PFSK-1 (cell line): ENCODE data around the gene RFX4.

Source experiments
- FOXP2 ChIP-seq: optimal IDR thresholded peaks from 2 replicates; pipeline ENCODE3; 2011; ENCODE audit warnings: borderline replicate concordance, control low read depth, inconsistent platforms; ENCODE audit not compliant: insufficient read depth; ENCODE audit errors: extremely low read length, extremely low read depth
- POLR2AphosphoS5 ChIP-seq: IDR thresholded peaks from 2 replicates; pipeline ENCODE4 v1.6.1; 2012; ENCODE audit warnings: low read depth, mild to moderate bottlenecking, control low read depth, low read length, moderate library complexity
- REST ChIP-seq, 2 experiments: IDR thresholded peaks; 2 replicates each; pipeline versions ENCODE4 v1.6.1 to v1.8.0; 2011 to 2012; ENCODE audit warnings: low read depth in 2 of 2, low read length in 2 of 2, control low read depth in 1 of 2, inconsistent platforms in 1 of 2, mild to moderate bottlenecking in 1 of 2, moderate library complexity in 1 of 2; ENCODE audit not compliant: insufficient read depth in 1 of 2
- SIN3A ChIP-seq: IDR thresholded peaks from 2 replicates; pipeline ENCODE4 v1.6.1; 2012; ENCODE audit warnings: mild to moderate bottlenecking, low read length, moderate library complexity, borderline replicate concordance; ENCODE audit not compliant: insufficient read depth
- TAF1 ChIP-seq: IDR thresholded peaks from 2 replicates; pipeline ENCODE4 v1.6.1; 2012; ENCODE audit warnings: low read length, control low read depth, borderline replicate concordance; ENCODE audit not compliant: insufficient read depth

Gene RFX4

GRCh38 chr12:106586803-106587684, 4.2 kb downstream of the RFX4 start:
- TF ChIP-seq REST (IDR thresholded peaks at IDR 0.05; ENCODE audit: insufficient read depth in 1 of 2, low read depth in 2 of 2, low read length in 2 of 2), result no peak
- no peak for TF ChIP-seq TAF1
- TF ChIP-seq SIN3A, result no peak
- TF ChIP-seq FOXP2, result no peak
- no peak for TF ChIP-seq POLR2AphosphoS5

GRCh38 chr12:106588771-106589170, 6.0 kb downstream of the RFX4 start:
- TF ChIP-seq REST (IDR thresholded peaks at IDR 0.05; ENCODE audit: insufficient read depth in 1 of 2, low read depth in 2 of 2, low read length in 2 of 2) (no peak), POLR2AphosphoS5 (no peak), FOXP2 (no peak), TAF1 (no peak), SIN3A (no peak)

GRCh38 chr12:106590601-106591000, 7.8 kb downstream of the RFX4 start:
- TF ChIP-seq TAF1, result no peak
- no peak for TF ChIP-seq FOXP2
- no peak for TF ChIP-seq POLR2AphosphoS5
- TF ChIP-seq SIN3A, result no peak
- TF ChIP-seq REST (IDR thresholded peaks at IDR 0.05; ENCODE audit: insufficient read depth in 1 of 2, low read depth in 2 of 2, low read length in 2 of 2), result no peak

GRCh38 chr12:106594447-106594846, 11.6 kb downstream of the RFX4 start:
- TF ChIP-seq TAF1 (no peak), POLR2AphosphoS5 (no peak), FOXP2 (no peak), REST (IDR thresholded peaks at IDR 0.05; ENCODE audit: insufficient read depth in 1 of 2, low read depth in 2 of 2, low read length in 2 of 2) (no peak), SIN3A (no peak)
